Muscle layer of duodenum (tissue), 2 donors: ENCODE data around the gene KRTAP10-9.
"Not testable (repeated sequence)": the region's sequence is repeated elsewhere in the genome, so short reads cannot be mapped to it uniquely, and the experiment has no call there.

Experiments used
- H3K27ac ChIP-seq: one replicate; pipeline ENCODE4 v1.7.0; 2013; ENCODE audit warnings: mild to moderate bottlenecking, low read length
- H3K27me3 ChIP-seq: one replicate; pipeline ENCODE4 v1.7.0; 2013; ENCODE audit warnings: low read depth, mild to moderate bottlenecking, control low read depth, low read length
- H3K36me3 ChIP-seq, 2 donors: one replicate each; pipeline ENCODE4 v1.7.0; 2013; ENCODE audit warnings: low read length in 2 of 2, control low read depth in 1 of 2, mild to moderate bottlenecking in 1 of 2; ENCODE audit not compliant: insufficient read depth in 2 of 2, control insufficient read depth in 1 of 2
- H3K4me1 ChIP-seq, 2 donors: one replicate each; pipeline ENCODE4 v1.7.0; 2013; ENCODE audit warnings: low read length in 2 of 2, mild to moderate bottlenecking in 2 of 2, control low read depth in 1 of 2, moderate library complexity in 1 of 2; ENCODE audit not compliant: insufficient read depth in 2 of 2, control insufficient read depth in 1 of 2
- H3K4me3 ChIP-seq, 2 donors: one replicate each; pipeline ENCODE4 v1.7.0; 2013; ENCODE audit warnings: low read length in 2 of 2, low read depth in 1 of 2, mild to moderate bottlenecking in 1 of 2
- H3K9me3 ChIP-seq, 2 donors: one replicate each; pipeline ENCODE4 v1.7.0; 2013; ENCODE audit warnings: low read length in 2 of 2, control low read depth in 1 of 2, mild to moderate bottlenecking in 1 of 2; ENCODE audit not compliant: control insufficient read depth in 1 of 2
- donor health status: healthy.

The KRTAP10-9 gene

DNA sequence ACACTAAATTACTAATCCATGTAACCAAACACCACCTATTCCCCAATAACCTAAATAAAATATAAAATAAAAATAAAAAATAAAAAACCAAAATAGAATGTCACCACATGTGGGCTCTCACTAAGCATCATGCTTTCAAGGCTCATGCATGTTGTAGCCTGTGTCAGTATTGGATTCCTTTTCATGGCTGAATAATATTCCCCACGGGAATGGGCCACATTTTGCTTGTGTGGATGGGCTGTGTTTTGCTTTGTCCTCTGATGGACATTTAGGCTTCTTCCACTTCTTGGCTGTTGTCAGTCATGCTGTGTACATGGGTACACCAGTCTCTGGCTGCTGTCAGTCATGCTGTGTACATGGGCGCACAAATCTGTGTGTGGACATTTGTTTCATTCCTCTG is 37.8 kb upstream of the KRTAP10-9 start:
- Histone ChIP-seq H3K4me3 (no peak overlapping the region), H3K4me1 (peaks cover 0 to 3% of the 10 kb centered on the region in 2 donors), H3K27ac (no peak overlapping the region), H3K27me3 (no peaks in the 10 kb centered on the region), H3K9me3 (peaks cover 0 to 4% of the 10 kb centered on the region in 2 donors), H3K36me3 (no peaks in the 10 kb centered on the region)

GRCh38 chr21:44589586-44590305 is 37.1 kb upstream of the KRTAP10-9 start:
- Histone ChIP-seq H3K27me3 (no peaks in the 10 kb centered on the region), H3K36me3 (no peaks in the 10 kb centered on the region), H3K4me1 (no peaks in the 10 kb centered on the region)

GRCh38 chr21:44590311-44590721 is 36.6 kb upstream of the KRTAP10-9 start:
- peaks cover 0 to 4% of the 10 kb centered on the region in 2 donors for H3K9me3 ChIP-seq
- H3K4me3 ChIP-seq = no peak overlapping the region
- H3K36me3 ChIP-seq = no peaks in the 10 kb centered on the region
- H3K27ac ChIP-seq = no peak overlapping the region
- H3K4me1 ChIP-seq = no peaks in the 10 kb centered on the region
- H3K27me3 ChIP-seq = no peaks in the 10 kb centered on the region

More at GRCh38 chr21:44589586-44590305, 37.1 kb upstream of the KRTAP10-9 start:
- no peak overlapping the region for H3K27ac ChIP-seq
- no peak overlapping the region for H3K4me3 ChIP-seq
- H3K9me3 ChIP-seq = peaks cover 0 to 4% of the 10 kb centered on the region in 2 donors

DNA sequence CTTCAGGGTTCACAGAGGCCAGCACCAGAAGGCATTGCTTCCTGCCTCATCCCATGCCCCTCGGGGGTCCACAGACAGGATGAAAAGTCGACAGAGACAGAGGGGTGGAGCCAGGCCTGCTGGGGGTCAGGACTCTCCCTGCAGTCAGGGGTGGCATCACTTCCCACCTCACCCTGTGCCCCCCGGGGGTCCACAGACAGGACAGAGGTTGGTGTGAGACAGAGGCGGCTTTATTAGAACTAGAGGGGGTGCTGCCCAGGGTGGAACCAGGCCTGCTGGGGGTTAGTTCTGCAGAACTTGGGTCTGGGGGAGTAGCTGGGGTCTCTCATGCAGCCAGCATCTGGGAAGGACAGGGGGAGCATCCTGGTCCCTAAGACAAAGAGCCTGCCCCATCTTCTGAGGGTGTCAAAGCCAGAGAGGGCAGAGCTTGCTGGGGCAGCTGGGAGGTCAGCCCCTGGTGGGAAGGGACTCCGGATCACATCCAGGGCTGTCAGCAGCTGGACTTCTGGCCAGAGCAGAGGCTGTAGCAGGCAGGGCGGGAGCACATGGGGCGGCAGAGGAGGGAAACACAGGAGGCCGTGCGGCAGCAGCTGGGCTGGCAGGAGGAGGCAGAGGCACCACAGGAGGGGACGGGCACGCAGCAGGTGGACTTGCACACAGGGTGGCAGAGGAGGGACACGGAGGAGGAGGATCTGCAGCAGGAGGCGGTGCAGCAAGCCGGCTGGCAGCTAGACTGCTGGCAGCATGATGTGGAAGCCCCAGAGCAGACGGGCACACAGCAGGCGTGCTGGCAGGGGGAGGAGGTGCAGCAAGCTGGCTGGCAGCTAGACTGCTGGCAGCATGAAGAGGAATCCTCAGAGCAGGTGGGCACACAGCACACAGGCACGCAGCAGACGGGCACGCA is 35.7 kb upstream of the KRTAP10-9 start:
- not testable (repeated sequence) for H3K27ac ChIP-seq, H3K4me3 ChIP-seq, H3K9me3 ChIP-seq, H3K27me3 ChIP-seq, H3K4me1 ChIP-seq, H3K36me3 ChIP-seq

DNA sequence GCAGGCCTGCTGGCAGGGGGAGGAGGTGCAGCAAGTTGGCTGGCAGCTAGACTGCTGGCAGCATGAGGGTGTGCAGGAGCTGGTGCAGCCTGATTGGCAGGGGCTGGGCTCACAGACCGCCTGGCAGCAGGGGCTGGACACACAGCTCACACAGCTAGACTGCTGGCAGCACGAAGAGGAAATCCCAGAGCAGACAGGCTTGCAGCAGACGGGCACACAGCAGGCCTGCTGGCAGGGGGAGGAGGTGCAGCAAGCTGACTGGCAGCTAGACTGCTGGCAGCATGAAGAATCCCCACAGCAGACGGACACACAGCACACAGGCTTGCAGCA is 35.1 kb upstream of the KRTAP10-9 start:
- H3K4me1 ChIP-seq, H3K27me3 ChIP-seq, H3K4me3 ChIP-seq, H3K36me3 ChIP-seq, H3K27ac ChIP-seq, H3K9me3 ChIP-seq: not testable (repeated sequence)

DNA sequence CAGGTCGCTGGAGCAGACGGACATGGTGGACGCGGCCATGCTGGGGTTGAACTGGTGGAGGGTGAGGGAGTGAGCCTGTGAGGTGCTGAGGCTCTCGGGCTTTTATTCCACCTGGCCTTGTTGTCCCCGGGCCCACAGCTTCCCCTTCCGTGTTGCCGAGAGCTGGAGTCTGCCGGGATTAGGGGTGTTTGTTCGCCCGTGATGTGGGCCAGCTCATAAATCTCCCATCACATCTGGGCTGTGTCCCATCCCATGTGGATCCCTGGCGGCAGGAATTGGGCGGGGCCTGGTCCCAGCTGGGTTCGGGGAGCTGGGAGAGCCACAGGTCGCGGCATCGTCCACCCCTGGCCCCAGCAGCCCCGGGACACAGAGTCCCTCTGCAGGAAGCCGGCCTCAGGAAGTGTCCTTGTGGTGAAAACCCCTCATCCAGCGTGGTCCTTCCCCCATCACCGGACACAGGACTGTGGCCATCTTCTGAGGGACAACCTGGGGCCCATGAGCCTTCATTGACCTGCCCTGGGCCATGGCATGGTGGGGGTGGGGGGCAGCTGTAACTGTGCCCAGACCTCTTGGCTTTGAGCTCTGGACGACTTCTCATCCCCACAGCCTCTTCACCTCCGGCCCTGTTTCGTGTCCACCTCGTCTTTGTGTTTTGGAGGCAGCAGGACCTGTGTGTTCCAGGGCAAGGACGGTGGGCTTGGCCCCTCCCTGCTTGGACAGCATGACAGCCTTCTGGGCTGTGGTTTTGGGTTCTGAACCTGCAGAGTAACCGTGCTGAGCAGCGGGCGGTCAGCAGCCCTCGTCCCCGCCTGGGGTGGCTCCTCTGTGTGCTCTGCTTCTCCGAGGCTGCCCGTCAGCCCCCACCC is 34.2 kb upstream of the KRTAP10-9 start, which contains the start of gene KRTAP10-6:
Gene KRTAP10-6 (minus strand): TSS at position 60 of the 866 bp plus-strand sequence. CDS start 21 bp downstream, at position 39.
- Histone ChIP-seq H3K27me3 (no peaks in the 10 kb centered on the region), H3K9me3 (no peaks in the 10 kb centered on the region), H3K36me3 (no peaks in the 10 kb centered on the region), H3K4me3 (no peak within 1 kb of the TSS), H3K4me1 (no peaks in the 10 kb centered on the region), H3K27ac (no peak within 1 kb of the TSS)

GRCh38 chr21:44593598-44594405 is 33.1 kb upstream of the KRTAP10-9 start:
- H3K4me1 ChIP-seq = no peaks in the 10 kb centered on the region
- H3K4me3 ChIP-seq = no peak overlapping the region
- H3K27me3 ChIP-seq = no peaks in the 10 kb centered on the region
- H3K9me3 ChIP-seq = no peaks in the 10 kb centered on the region
- H3K27ac ChIP-seq = no peak overlapping the region
- H3K36me3 ChIP-seq = no peaks in the 10 kb centered on the region

DNA sequence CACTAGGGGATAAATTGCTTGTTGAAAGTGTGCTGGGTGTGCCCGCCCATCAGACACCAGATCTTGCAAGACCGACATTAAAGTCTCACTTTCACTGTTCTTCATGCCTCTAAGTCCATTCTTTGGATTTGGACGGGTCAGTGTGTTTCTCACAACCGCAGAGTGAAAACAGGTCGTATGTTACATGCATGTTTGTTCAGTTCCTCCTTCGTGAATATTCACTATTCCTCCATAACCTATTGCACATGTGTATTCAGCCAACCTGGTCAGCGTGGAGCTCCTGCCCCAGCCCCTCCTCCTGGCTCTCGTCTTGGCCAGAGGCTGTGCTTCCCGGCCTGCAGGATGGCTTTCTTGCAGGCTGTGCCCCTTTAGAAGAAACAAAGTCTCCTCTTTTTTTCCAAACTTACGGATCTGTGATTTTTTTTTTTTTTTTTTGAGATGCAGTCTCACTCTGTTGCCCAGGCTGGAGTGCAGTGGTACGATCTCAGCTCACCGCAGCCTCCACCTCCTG is 32.4 kb upstream of the KRTAP10-9 start:
- Histone ChIP-seq H3K9me3 (peaks cover 0 to 2% of the 10 kb centered on the region in 2 donors), H3K27ac (no peak overlapping the region), H3K36me3 (no peaks in the 10 kb centered on the region), H3K4me1 (no peaks in the 10 kb centered on the region), H3K4me3 (no peak overlapping the region), H3K27me3 (no peaks in the 10 kb centered on the region)

DNA sequence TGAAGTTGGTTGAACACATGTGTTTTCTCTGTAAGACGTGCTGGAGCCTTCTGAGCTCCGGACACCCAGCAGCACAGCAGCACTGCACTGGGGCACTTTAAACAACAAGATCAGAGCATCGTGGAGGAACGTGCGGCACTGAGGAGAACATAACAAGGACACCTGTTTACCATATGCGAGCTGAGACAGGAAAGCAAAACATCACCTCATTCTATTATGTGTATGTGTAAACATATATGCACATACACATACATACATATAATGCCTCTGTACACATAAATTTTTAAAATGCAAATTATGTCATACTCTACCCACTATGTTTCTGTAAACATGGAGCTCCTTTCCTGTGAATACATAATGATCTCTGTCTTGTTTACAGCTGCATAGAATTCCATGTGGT is 31.4 kb upstream of the KRTAP10-9 start:
- no peak overlapping the region for H3K4me3 ChIP-seq
- H3K36me3 ChIP-seq = no peaks in the 10 kb centered on the region
- H3K27ac ChIP-seq = no peak overlapping the region
- no peaks in the 10 kb centered on the region for H3K4me1 ChIP-seq
- H3K9me3 ChIP-seq = peaks cover 0 to 2% of the 10 kb centered on the region in 2 donors
- no peaks in the 10 kb centered on the region for H3K27me3 ChIP-seq

DNA sequence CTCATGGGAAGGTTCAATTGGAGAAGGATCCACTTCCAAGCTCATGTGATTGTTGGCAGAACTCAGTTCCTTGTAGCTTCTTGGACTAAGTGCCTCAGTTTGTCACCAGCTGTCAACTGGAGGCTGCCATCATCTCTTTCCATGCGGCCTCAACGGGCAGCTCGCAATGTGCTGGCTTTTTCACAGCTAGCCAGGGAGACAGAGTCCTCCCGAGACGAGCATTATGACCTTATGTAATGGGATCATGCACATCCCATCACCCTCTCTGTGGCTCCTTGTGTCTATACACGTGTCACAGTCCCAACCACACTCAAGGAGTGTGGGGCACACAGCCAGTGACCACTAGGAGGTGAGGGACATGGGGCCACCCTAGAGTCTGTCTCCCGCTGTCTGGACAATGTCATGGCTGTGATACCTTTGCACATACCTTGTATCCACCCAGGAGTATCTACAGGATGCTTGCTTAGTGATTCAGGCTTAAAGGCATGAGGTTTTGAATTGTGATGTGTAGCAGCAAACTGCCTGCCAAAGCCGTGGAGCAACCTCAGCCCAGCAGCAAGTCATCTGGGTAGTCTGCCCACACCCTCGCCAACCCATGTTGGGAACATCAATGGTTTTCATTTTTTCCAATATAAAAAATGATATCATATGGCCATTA is 30.7 kb upstream of the KRTAP10-9 start:
- H3K36me3 ChIP-seq = no peaks in the 10 kb centered on the region
- H3K27ac ChIP-seq = no peak overlapping the region
- H3K4me1 ChIP-seq = no peaks in the 10 kb centered on the region
- no peaks in the 10 kb centered on the region for H3K27me3 ChIP-seq
- H3K9me3 ChIP-seq = peaks cover 0 to 2% of the 10 kb centered on the region in 2 donors
- no peak overlapping the region for H3K4me3 ChIP-seq
